ENCODE measurements around the gene FAM3B. TPM values are rescaled to one million over a fixed set of nuclear protein-coding genes. Genes with fewer than 3 reads are reported as not detected.

FAM3B gene
- total and polyA plus RNA-seq, 2 experiments from 2014 or later, result 35.4 to 49.7 TPM

- Histone ChIP-seq H3K4me1 (ENCODE audit: insufficient read depth) (peaks cover 26% of the 10 kb centered on the region), H3K36me3 (replicated peaks; ENCODE audit: insufficient read depth, low read depth) (no peaks in the 10 kb centered on the region), H3K79me2 (peaks cover 11% of the 10 kb centered on the region), H2AFZ (no peak overlapping the region), H3K9me2 (replicated peaks; ENCODE audit: insufficient read depth) (no peaks in the 10 kb centered on the region), H4K20me1 (ENCODE audit: insufficient read depth, poor library complexity, severe bottlenecking) (no peaks in the 10 kb centered on the region), H3K27ac (no peak overlapping the region), H3K27me3 (no peaks in the 10 kb centered on the region), H3K4me3 (no peak overlapping the region), H3K9me3 (ENCODE audit: low read depth) (no peaks in the 10 kb centered on the region), H3K4me2 (no peak overlapping the region)
- TF ChIP-seq EZH2phosphoT487 (IDR thresholded peaks at IDR 0.05; ENCODE audit: low read depth, severe bottlenecking, unreplicated experiment), result no peak
- DNase-seq (ENCODE audit: low spot score), result no peak
- 81% methylated on average over 7 of the region's 7 CpGs for WGBS (ENCODE audit: low lambda C conversion rate, missing lambda C conversion rate)
These were observed 8.7 kb downstream of the FAM3B start for GRCh38 chr21:41325138-41325912.

- H4K20me1 ChIP-seq (ENCODE audit: insufficient read depth, poor library complexity, severe bottlenecking), result no peaks in the 10 kb centered on the region
- H3K4me2 ChIP-seq, result no peak overlapping the region
- no peak overlapping the region for H3K27ac ChIP-seq
- no peak overlapping the region for H2AFZ ChIP-seq
- no peak for DNase-seq (ENCODE audit: low spot score)
- H3K4me3 ChIP-seq, result no peak overlapping the region
- H3K27me3 ChIP-seq, result no peaks in the 10 kb centered on the region
- WGBS (ENCODE audit: low lambda C conversion rate, missing lambda C conversion rate), result 91% methylated on average over 13 of the region's 13 CpGs
- H3K9me2 ChIP-seq (replicated peaks; ENCODE audit: insufficient read depth), result no peaks in the 10 kb centered on the region
- H3K4me1 ChIP-seq (ENCODE audit: insufficient read depth), result peaks cover 15% of the 10 kb centered on the region
- peaks cover 11% of the 10 kb centered on the region for H3K79me2 ChIP-seq
- no peaks in the 10 kb centered on the region for H3K36me3 ChIP-seq (replicated peaks; ENCODE audit: insufficient read depth, low read depth)
- TF ChIP-seq, protein P1, sequence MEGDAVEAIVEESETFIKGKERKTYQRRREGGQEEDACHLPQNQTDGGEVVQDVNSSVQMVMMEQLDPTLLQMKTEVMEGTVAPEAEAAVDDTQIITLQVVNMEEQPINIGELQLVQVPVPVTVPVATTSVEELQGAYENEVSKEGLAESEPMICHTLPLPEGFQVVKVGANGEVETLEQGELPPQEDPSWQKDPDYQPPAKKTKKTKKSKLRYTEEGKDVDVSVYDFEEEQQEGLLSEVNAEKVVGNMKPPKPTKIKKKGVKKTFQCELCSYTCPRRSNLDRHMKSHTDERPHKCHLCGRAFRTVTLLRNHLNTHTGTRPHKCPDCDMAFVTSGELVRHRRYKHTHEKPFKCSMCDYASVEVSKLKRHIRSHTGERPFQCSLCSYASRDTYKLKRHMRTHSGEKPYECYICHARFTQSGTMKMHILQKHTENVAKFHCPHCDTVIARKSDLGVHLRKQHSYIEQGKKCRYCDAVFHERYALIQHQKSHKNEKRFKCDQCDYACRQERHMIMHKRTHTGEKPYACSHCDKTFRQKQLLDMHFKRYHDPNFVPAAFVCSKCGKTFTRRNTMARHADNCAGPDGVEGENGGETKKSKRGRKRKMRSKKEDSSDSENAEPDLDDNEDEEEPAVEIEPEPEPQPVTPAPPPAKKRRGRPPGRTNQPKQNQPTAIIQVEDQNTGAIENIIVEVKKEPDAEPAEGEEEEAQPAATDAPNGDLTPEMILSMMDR (IDR thresholded peaks at IDR 0.05; ENCODE audit: poor library complexity), result no peak
- TF ChIP-seq EZH2phosphoT487 (IDR thresholded peaks at IDR 0.05; ENCODE audit: low read depth, severe bottlenecking, unreplicated experiment) (no peak), EZH2 (IDR thresholded peaks at IDR 0.05; ENCODE audit: borderline replicate concordance) (no peak)
- H3K9me3 ChIP-seq (ENCODE audit: low read depth), result no peaks in the 10 kb centered on the region
These were observed 9.9 kb downstream of the FAM3B start for GRCh38 chr21:41326414-41327080.

DNA sequence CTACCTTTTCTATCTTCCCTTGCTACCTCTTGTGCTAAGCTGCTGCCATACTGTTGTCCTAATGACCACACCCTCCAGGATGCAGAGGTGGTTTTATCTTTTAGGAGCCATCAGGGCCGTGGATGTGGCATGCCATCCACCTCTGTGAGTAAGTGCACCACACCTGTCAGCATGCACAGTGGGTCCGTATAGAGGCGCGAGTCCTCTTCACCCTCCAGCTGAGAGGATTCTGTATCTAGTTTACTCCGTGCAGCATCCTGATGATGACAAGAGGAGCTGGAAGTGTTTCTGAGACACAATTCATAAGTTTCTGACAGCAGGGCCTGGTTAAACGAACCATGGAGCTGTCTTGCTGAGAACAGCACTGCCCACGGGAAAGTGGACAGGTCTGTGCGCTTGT is 11.2 kb downstream of the FAM3B start:
- Histone ChIP-seq H3K79me2 (peaks cover 14% of the 10 kb centered on the region), H3K27ac (no peak overlapping the region)

More for the DNA sequence above, 11.2 kb downstream of the FAM3B start:
- Histone ChIP-seq H3K4me2 (no peak overlapping the region), H3K9me3 (ENCODE audit: low read depth) (no peaks in the 10 kb centered on the region), H3K36me3 (replicated peaks; ENCODE audit: insufficient read depth, low read depth) (no peaks in the 10 kb centered on the region), H3K4me3 (no peak overlapping the region), H3K9me2 (replicated peaks; ENCODE audit: insufficient read depth) (no peaks in the 10 kb centered on the region), H3K27me3 (no peaks in the 10 kb centered on the region), H3K4me1 (ENCODE audit: insufficient read depth) (peaks cover 6% of the 10 kb centered on the region), H2AFZ (no peak overlapping the region), H4K20me1 (ENCODE audit: insufficient read depth, poor library complexity, severe bottlenecking) (no peaks in the 10 kb centered on the region)
- TF ChIP-seq, protein P1 (IDR thresholded peaks at IDR 0.05; ENCODE audit: poor library complexity), result no peak
- TF ChIP-seq EZH2phosphoT487 (IDR thresholded peaks at IDR 0.05; ENCODE audit: low read depth, severe bottlenecking, unreplicated experiment), result no peak
- no peak for TF ChIP-seq EZH2 (IDR thresholded peaks at IDR 0.05; ENCODE audit: borderline replicate concordance)
- 92% methylated on average over 8 of the region's 8 CpGs for WGBS (ENCODE audit: low lambda C conversion rate, missing lambda C conversion rate)
- DNase-seq (ENCODE audit: low spot score), result no peak
